RKO (cell line): ENCODE results near the gene GRAP.
"Not testable (repeated sequence)": the region's sequence is repeated elsewhere in the genome, so short reads cannot be mapped to it uniquely, and the experiment has no call there.

ENCODE experiments used
- DNase-seq: peaks from one replicate; pipeline ENCODE4 v3.0.0-alpha.2; 2016; ENCODE audit warnings: low spot score

GRAP gene

DNA sequence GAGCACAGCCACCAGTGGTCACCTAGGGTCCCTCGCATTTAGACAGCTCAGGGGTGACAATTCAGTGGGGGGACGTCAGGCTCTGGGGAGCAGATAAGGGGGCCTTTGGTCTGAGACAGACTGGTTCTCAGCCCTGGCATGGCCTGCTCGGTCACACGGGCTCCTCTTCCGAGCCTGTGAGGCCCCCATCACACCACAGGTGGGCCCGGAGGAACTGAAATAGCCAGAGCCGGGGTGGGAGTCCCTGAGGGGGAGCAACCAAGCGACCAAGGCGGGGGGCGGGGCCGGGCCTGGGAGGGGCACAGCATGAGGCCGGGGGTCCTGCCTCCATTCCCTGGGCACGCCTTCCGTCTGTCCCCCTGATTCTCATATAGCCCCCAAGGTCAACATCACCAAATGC lies 4.4 kb downstream of the GRAP start:
- DNase-seq = not testable (repeated sequence)

- not testable (repeated sequence) for DNase-seq
Observed at GRCh38 chr17:19041871-19042270, 4.9 kb downstream of the GRAP start.

- not testable (repeated sequence) for DNase-seq
Observed at GRCh38 chr17:19040350-19040749, 6.4 kb downstream of the GRAP start.

GRCh38 chr17:19038730-19039129 lies 8.0 kb downstream of the GRAP start:
- DNase-seq = not testable (repeated sequence)

GRCh38 chr17:19038007-19038406 lies 8.8 kb downstream of the GRAP start:
- DNase-seq = not testable (repeated sequence)

- DNase-seq = not testable (repeated sequence)
Observed at GRCh38 chr17:19037547-19037946, 9.2 kb downstream of the GRAP start.

GRCh38 chr17:19036186-19036585 lies 10.6 kb downstream of the GRAP start:
- not testable (repeated sequence) for DNase-seq

DNA sequence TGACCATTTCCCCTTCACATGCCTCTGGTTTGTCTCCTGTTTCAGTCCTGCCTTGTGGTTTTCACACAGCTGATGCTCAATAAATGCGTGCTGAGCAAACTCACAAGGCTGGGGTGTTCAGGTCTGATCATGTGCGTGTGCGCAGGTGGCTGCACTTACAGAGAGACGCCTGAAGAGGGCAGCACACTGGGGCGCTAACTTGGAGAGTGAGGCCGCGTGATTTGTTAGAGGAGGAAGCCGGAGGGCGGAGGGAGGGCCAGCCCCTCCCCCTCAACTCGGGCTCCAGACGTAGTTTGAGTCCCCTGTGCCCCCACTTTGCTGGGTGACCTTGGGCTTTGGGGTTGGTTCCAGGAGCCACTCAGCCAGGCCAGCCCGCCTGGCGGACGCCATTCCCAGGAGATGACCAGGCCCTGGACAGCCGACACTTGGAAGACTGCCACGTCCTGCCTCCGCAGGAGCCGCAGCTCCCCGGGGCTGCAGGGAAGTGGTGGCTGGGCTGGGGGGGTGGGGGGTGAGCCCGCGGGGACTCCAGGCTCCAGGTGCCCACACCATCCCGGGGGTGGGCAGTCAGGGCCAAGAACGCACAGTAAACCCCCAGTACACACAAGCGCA lies 14.3 kb downstream of the GRAP start:
- DNase-seq = not testable (repeated sequence)

GRCh38 chr17:19031729-19032128 lies 15.0 kb downstream of the GRAP start:
- DNase-seq = not testable (repeated sequence)

- not testable (repeated sequence) for DNase-seq
Observed at GRCh38 chr17:19030771-19031449, 15.8 kb downstream of the GRAP start.

GRCh38 chr17:19029740-19030139 lies 17.0 kb downstream of the GRAP start:
- DNase-seq = not testable (repeated sequence)

GRCh38 chr17:19028671-19029070 lies 18.1 kb downstream of the GRAP start:
- DNase-seq = not testable (repeated sequence)

DNA sequence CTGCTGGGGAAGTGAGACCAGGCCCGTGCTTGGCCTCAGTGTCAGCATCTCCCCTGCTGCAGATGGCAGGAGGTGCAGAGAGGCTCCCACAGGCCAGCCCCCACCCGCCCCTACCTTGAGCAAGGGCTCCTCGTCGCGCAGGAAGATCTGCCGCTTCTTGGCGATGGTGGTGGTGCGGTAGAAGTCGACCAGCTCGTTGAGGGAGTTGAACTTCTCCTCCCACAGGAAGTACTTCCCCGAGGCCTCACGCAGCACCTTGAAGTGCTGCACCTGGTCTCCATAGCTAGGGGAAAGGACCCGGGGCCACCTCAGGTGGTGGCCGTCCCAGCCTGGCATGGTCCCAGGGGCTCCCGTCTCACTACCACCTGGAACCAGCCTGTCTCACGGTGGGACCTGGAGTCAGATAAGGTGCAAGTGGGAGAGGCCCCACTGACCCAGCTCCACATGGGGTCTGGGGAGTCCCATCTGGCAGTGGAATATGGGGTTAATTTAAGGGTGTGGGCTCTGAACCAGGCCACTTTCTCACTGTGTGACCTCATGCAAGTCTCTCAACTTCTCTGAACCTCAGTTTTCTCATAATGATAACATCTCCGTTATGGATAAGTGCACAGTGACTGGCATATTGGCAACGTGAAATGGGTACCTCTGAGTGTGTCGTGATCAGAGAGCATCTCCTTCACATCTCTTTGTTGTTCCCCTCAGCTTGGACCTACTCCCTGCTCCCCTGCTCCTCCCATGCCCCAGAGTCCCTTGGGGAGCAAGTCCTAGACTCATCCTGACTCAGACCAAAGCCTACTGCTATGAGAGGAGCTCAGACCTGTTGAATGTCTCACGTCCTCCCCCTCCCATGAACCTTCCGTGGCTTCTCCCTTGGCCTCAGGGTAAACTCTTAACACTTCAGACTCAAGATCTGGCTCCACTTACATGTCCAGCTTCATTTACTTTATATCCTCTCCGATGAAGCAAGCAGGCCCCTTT lies 22.4 kb downstream of the GRAP start:
- DNase-seq = peak; percentile 32

- no peak for DNase-seq
Observed at GRCh38 chr17:19023209-19023999, 23.4 kb downstream of the GRAP start.

DNA sequence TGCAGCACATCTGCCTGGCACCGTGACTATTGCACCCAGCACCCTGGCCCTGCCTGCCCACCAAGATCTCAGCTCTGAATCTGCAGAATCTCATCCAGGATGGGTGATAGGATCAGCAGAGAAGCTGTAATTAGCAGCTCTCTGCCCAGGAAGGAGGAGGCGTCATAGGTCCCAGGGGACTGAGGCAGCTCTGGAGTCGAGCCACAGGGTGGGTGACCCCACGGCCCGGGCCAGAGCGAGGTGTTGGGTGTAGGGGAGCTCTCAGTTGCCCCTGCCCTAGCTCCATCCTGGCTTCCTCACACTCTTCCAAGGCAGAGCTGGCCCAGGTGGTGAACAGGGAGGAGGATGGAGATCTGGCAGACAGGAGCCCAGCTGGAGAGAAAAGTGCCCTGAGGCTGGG lies 24.0 kb downstream of the GRAP start:
- DNase-seq = no peak

- no peak for DNase-seq
Observed at GRCh38 chr17:19022128-19022527, 24.6 kb downstream of the GRAP start.

GRCh38 chr17:19021622-19022083 lies 25.1 kb downstream of the GRAP start:
- no peak for DNase-seq

GRCh38 chr17:19021011-19021621 lies 25.6 kb downstream of the GRAP start:
- not testable (repeated sequence) for DNase-seq

DNA sequence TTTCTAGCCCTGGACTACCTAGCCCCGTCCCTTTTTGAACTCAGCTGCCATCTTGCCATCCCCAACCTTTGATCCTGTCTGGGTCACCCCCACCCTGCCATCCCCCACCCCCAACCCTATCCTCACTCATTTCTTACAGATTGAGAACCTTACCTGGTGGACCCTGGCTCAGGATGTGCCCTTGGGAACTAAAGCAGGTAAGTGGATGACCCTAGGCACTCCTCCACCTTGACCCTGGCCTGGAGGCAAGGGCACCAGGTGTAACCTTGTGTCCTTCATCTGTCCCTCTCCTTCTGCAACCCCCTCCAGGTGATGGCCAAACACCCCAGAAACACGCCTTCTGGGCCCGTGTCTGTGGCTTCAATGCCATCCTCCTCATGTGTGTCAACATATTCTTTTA lies 26.7 kb downstream of the GRAP start:
- DNase-seq = no peak

GRCh38 chr17:19019041-19019941 lies 27.5 kb downstream of the GRAP start:
- DNase-seq = no peak
